Endometrial microvascular endothelial cells (primary cell): Measurements from ENCODE around the gene PTPRR. TPM values are rescaled to one million over a fixed set of nuclear protein-coding genes. Genes with fewer than 3 reads are reported as not detected.
"Not testable (repeated sequence)": the region's sequence is repeated elsewhere in the genome, so short reads cannot be mapped to it uniquely, and the experiment has no call there.

Experiments
- in situ Hi-C: cut with HindIII; loops from 2 replicates; pipeline ENCODE4 v1.10.0; 2017; ENCODE audit warnings: low sequenced_read_pairs, low pct_unique_long_range_greater_than_20kb; ENCODE audit errors: inconsistent ontology term
- total RNA-seq: library from RNA; depleted of rRNA; stranded (reverse); fragments of >200 nt; gene quantifications from one replicate; pipeline ENCODE4 v1.2.3, GENCODE V29; 2015; ENCODE audit errors: inconsistent ontology term

The PTPRR gene
- total RNA-seq, 1 donor from 2014 or later, result 0.74 TPM

- in situ Hi-C loops, result no loop called here
Observed at GRCh38 chr12:70762000-70762399, 158.5 kb downstream of the PTPRR start.

- in situ Hi-C loops, result no loop called here
Observed at GRCh38 chr12:70759161-70759918, 161.2 kb downstream of the PTPRR start.

- in situ Hi-C loops, result no loop called here
Observed at GRCh38 chr12:70758494-70758845, 162.1 kb downstream of the PTPRR start.

DNA sequence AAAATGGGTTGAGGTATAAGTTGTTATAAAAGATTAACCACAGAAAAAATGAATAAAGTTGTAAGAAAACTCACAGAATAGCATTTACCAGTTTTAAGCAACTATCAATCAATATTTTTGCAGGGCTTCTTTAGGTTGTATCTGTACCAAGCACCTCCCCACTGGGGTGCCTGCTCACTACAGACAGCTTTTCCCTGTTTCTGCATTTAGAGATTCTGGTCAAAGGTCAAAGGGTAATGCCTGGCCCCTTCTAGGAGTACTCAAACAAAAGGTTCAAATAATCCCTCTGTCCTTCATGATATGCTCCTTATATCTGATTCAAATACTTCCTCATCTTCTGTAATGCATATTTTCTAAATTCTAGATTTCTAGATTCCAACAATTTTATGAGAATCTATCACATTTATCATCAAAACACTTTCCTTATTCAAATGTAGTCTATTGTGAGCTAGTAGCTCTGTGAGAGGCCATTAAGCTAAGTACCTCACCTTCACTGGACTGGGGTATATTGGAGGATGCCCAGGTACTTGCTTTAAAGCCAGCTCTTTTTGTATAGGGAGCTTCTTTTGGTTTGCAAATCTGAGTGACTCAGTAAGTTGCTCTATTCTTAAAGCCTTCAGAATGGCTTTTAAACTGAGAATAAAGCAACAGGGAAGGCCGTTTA lies 162.6 kb downstream of the PTPRR start:
- in situ Hi-C loops, result no loop called here

GRCh38 chr12:70756791-70757190 lies 163.7 kb downstream of the PTPRR start:
- in situ Hi-C loops, result no loop called here

DNA sequence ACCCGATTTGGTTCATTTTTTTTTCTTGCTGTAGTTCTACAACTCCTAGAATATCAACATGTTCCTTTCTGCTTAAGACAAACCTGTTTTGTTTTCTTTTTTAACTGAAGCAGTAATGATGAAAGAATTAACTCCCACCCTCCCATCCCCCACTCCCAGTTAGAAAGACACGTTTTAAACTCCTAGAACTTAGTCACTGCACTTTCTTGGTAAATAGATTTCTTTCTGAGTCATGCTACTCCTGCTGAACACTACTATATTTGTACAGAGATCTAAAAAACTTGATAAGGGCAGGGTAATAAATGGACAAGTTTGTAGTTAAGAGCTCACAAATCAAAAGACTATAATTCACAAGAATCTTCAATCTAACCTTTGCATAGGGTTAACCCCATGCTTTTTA lies 164.4 kb downstream of the PTPRR start:
- in situ Hi-C loops, result no loop called here

GRCh38 chr12:70754330-70754741 lies 166.2 kb downstream of the PTPRR start:
- in situ Hi-C loops, result no loop called here

DNA sequence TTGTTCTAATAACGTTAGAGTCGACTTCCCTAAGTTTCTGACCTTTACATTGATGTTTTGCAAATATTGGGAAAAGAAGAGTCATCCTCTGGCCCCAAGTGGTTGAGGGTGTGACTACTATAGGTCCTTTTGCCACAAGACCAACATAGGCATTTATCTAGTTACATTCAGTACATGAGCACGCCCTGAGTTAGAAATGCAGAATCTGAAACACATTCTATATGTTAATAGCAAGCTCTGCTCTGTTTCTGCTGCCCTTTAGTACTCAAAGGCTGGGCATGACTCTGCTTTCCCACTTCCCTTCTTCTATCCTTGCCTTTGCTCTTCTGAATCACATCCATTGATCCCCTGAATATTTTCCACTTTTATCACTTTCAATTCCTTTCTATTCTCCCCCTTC lies 168.2 kb downstream of the PTPRR start:
- in situ Hi-C loops, result no loop called here

- in situ Hi-C loops, result no loop called here
Observed at GRCh38 chr12:70749931-70750330, 170.6 kb downstream of the PTPRR start.

DNA sequence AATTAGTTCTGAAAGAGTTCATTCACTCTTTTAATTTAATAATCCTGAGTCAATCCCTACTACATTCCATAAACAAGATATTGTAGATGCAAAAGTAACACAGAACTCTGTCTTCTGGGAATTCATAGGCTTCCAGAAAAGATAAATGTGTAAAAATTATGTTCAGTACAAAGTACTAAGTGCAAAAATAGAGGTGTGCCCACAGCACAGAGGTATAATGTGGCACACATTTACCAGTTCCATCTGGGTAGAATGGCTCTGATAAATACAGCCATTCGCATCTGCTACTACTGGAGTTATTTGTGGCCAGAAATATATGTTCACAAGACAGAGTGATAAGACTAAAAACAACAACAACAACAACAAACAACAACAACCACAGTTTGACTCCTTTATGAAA lies 171.7 kb downstream of the PTPRR start:
- in situ Hi-C loops, result no loop called here

GRCh38 chr12:70747445-70748260 lies 172.9 kb downstream of the PTPRR start:
- in situ Hi-C loops, result no loop called here

DNA sequence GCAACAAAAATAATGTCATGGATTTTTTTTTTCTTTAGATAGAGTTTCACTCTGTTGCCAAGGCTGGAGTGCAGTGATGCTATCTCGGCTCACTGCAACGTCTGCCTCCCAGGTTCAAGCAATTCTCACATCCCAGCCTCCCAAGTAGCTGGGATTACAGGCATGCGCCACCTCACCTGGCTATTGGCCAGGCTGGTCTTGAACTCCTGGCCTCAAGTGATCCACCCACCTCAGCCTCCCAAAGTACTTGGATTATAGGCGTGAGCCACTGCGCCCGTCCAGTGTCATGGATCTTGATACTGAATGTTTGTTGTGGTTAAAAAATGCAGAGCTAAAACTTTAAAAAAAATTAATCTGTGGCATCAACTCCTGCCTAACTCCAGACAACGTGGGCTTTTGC lies 175.5 kb downstream of the PTPRR start:
- in situ Hi-C loops, result no loop called here

GRCh38 chr12:70744178-70744577 lies 176.4 kb downstream of the PTPRR start:
- in situ Hi-C loops, result no loop called here

GRCh38 chr12:70741256-70741655 lies 179.3 kb downstream of the PTPRR start:
- in situ Hi-C loops, result no loop called here

DNA sequence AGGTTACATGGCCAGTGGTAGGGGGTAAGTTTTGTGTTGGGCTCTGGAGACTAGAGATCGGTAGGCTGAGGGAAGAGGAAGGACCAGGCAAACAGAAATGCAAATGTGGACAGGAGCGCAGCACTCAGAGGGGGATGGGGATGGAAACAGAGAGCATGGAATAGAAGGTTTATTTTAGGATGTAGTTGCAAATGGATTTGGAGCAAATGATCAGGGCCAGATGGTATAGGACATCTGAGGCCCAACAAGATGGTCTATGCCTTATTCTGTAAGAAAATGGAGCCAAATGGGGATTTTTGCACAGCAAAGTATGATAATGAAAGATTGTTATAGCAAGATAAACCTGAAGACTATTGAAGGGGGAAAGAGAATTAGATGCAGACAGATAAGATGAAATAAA lies 180.8 kb downstream of the PTPRR start:
- in situ Hi-C loops, result no loop called here

DNA sequence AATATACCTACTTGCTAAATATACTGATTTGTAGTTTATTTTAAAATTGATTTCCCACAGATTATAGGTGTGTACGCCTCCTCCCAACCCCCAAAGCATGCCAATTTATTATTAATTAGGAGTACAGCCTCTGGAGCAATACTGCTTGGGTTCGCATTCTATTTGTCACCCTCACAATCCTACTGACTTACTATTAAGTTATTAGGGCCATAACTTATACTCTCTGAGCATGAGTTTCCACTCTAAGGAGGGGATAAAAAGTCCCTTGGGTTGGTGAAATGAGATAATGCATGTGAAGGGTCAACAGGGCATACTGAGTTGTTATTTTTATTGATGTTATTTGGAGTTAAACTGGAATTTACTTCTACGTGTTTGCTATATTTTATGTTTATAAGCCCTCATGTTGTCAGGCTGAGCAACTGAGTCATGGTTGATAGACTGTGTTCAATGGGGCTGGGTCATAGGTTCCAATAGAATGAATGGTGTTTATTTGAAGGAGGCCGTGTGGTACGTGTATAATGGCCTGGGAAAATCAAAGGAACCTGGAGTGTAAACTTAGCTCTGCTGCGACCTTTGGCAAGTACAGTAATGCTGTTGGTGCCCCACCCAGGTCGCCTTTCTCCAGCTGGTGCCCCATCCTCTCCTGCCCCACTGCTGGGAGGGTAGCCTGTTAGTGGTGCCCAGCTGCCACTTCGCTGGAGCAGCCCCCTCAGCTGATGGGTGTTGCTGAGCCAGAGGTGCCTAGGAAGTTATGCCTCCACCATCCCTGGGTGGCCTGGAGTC lies 184.0 kb downstream of the PTPRR start:
- in situ Hi-C loops, result no loop called here

- in situ Hi-C loops, result not testable (repeated sequence)
Observed at GRCh38 chr12:70735197-70735596, 185.3 kb downstream of the PTPRR start.

DNA sequence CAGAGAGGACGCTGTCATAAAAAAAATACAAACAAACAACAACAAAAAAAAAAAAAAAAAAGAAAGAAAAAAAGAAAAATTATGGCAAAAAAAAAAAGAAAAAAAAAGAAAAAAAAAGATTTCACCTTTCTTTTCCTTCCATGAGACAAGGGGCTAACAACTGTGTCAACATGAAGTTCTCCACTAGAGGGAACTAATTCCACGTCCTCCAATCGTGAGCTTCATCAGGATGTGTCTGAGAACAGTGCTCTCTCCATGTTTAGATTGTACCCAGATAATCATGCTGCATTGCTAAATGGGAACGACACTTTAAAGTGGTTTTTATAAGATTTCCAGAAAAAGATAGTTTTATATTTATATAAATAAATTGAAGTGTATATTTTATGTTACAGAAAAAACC lies 187.2 kb downstream of the PTPRR start:
- in situ Hi-C loops, result no loop called here

DNA sequence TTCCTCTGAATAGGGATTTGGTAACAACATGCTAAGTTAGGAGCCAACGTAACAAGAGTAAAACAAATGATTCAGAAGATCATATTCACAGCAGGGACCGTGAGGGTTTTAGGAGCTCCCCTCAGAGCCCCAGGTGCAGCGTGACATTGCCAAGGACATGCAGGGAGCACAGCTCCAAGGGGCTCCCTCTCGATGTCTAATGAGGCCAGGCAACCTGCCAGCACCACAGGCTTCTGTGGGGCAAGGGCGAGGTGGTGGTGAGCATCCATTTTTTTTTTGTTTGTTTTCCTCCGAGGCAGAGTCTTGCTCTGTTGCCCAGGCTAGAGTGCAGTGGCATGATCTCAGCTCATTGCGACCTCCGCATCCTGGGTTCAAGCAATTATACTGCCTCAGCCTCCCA lies 188.3 kb downstream of the PTPRR start:
- in situ Hi-C loops, result no loop called here
